Glutamatergic neuron (in vitro differentiated cells): ENCODE measurements around the gene DYRK3. TPM values are rescaled to one million over a fixed set of nuclear protein-coding genes. Genes with fewer than 3 reads are reported as not detected.

Experiments
- DNase-seq: peaks from one replicate; pipeline ENCODE4 v3.0.0; 2022
- H3K27ac Mint-ChIP-seq: one replicate; pipeline ENCODE4 v1.8.0; 2020; ENCODE audit warnings: mild to moderate bottlenecking, mixed read lengths, inconsistent platforms; ENCODE audit not compliant: unreplicated experiment
- H3K27me3 Mint-ChIP-seq: one replicate; pipeline ENCODE4 v1.8.0; 2020; ENCODE audit warnings: mild to moderate bottlenecking, moderate library complexity, mixed read lengths, inconsistent platforms; ENCODE audit not compliant: unreplicated experiment
- H3K36me3 Mint-ChIP-seq: one replicate; pipeline ENCODE4 v1.8.0; 2020; ENCODE audit warnings: mild to moderate bottlenecking, mixed read lengths, inconsistent platforms; ENCODE audit not compliant: unreplicated experiment
- H3K4me1 Mint-ChIP-seq: one replicate; pipeline ENCODE4 v1.8.0; 2020; ENCODE audit warnings: mild to moderate bottlenecking, low read depth, mixed read lengths, inconsistent platforms; ENCODE audit not compliant: unreplicated experiment
- H3K4me3 Mint-ChIP-seq: one replicate; pipeline ENCODE4 v1.8.0; 2020; ENCODE audit warnings: mild to moderate bottlenecking, mixed read lengths, inconsistent platforms; ENCODE audit not compliant: unreplicated experiment
- H3K9me3 Mint-ChIP-seq: one replicate; pipeline ENCODE4 v1.8.0; 2020; ENCODE audit warnings: mild to moderate bottlenecking, moderate library complexity, mixed read lengths, inconsistent platforms; ENCODE audit not compliant: unreplicated experiment
- total RNA-seq: library from RNA; stranded (reverse); fragmentation: NEBNext Ultra II Directional; extraction: Animal tissue kit (Norgen Biotek cat#: 25700); gene quantifications from one replicate; pipeline ENCODE4 v1.2.1, GENCODE V29; 2021; ENCODE audit not compliant: unreplicated experiment
- TF ChIP-seq, protein P1 (sequence below): fragments of 200-600 bp; sonication (generic); IDR thresholded peaks from one replicate; pipeline ENCODE4 v1.5.0; 2021; ENCODE audit not compliant: partially characterized antibody, unreplicated experiment

DYRK3 gene
- total RNA-seq, 1 donor from 2014 or later: 1.3 TPM

- Mint-ChIP-seq H3K36me3 (no peaks in the 10 kb centered on the region), H3K27ac (peak overlapping the region; percentile 39), H3K27me3 (peaks cover 1% of the 10 kb centered on the region), H3K4me3 (peak overlapping the region; percentile 6), H3K4me1 (peaks cover 9% of the 10 kb centered on the region), H3K9me3 (peaks cover 5% of the 10 kb centered on the region)
- DNase-seq: peak; percentile 77
- TF ChIP-seq, protein P1, sequence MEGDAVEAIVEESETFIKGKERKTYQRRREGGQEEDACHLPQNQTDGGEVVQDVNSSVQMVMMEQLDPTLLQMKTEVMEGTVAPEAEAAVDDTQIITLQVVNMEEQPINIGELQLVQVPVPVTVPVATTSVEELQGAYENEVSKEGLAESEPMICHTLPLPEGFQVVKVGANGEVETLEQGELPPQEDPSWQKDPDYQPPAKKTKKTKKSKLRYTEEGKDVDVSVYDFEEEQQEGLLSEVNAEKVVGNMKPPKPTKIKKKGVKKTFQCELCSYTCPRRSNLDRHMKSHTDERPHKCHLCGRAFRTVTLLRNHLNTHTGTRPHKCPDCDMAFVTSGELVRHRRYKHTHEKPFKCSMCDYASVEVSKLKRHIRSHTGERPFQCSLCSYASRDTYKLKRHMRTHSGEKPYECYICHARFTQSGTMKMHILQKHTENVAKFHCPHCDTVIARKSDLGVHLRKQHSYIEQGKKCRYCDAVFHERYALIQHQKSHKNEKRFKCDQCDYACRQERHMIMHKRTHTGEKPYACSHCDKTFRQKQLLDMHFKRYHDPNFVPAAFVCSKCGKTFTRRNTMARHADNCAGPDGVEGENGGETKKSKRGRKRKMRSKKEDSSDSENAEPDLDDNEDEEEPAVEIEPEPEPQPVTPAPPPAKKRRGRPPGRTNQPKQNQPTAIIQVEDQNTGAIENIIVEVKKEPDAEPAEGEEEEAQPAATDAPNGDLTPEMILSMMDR: peak; percentile 97
These were observed 28.7 kb downstream of the DYRK3 start for GRCh38 chr1:206663832-206664652.

- no peaks in the 10 kb centered on the region for H3K36me3 Mint-ChIP-seq
- no peak for DNase-seq
- no peak overlapping the region for H3K27ac Mint-ChIP-seq
- peaks cover 9% of the 10 kb centered on the region for H3K4me1 Mint-ChIP-seq
- peak overlapping the region; percentile 30 for H3K4me3 Mint-ChIP-seq
- peaks cover 5% of the 10 kb centered on the region for H3K9me3 Mint-ChIP-seq
- TF ChIP-seq, protein P1: no peak
- peaks cover 1% of the 10 kb centered on the region for H3K27me3 Mint-ChIP-seq
These were observed 29.4 kb downstream of the DYRK3 start for GRCh38 chr1:206664740-206665139.

DNA sequence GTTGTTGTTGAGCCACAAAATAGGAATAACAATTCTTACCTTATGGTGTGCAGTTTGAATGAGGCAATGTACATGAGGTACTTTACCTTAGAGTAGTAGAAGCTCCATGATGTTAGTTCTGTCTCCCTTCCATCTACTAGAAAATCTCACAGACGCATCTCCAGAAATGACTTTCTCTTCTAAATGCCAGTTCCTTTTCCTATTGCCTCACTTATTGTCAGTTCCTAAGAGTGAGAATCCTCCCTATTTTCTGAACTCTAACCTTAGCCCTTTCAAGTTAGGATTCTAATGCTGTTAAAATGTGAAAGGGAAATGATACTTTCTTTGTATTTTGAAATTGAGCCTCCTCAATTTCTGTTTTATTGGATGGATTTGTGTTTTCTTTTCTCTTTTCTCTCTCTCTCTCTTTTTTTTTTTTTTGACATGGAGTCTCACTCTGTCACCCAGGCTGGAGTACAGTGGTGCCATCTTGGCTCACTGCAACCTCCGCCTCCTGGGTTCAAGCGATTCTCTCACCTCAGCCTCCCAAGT, 30.8 kb downstream of the DYRK3 start:
- H3K27me3 Mint-ChIP-seq: peaks cover 1% of the 10 kb centered on the region
- H3K9me3 Mint-ChIP-seq: peaks cover 5% of the 10 kb centered on the region
- no peaks in the 10 kb centered on the region for H3K36me3 Mint-ChIP-seq
- peaks cover 9% of the 10 kb centered on the region for H3K4me1 Mint-ChIP-seq
- no peak for DNase-seq
- TF ChIP-seq, protein P1: no peak
- no peak overlapping the region for H3K27ac Mint-ChIP-seq
- H3K4me3 Mint-ChIP-seq: no peak overlapping the region

GRCh38 chr1:206666954-206667665, 31.8 kb downstream of the DYRK3 start:
- Mint-ChIP-seq H3K9me3 (peaks cover 5% of the 10 kb centered on the region), H3K4me1 (peaks cover 9% of the 10 kb centered on the region), H3K27ac (no peak overlapping the region), H3K4me3 (no peak overlapping the region), H3K27me3 (peaks cover 1% of the 10 kb centered on the region), H3K36me3 (no peaks in the 10 kb centered on the region)
- TF ChIP-seq, protein P1: no peak
- DNase-seq: no peak
